ENCODE data around the gene FASTKD2.

DNA sequence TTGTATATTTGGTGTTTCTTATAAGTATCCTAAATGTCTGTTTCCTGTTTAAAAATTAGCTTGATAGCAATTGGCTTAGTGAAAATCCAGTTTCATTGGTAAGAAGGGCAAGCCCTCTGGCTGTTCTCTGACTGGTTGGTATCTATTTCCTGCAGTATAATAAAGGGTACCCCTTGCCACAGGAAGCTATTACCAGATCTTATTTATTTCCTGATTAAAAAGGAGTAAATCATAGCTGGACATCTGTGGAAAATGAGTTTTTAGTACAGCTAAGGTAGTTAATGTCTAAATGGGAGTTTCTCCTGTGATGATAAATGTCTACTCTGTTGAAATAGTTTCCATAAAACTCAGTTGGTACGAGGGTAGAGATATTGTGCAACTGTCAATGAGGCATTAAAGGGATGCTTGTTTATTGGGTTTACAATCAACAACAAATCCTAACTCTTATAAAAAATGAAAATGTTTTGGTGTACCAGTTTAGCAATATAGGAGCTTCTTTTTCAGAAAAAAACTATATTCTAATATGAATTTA lies 58.7 kb downstream of the FASTKD2 start:
- TF ChIP-seq, protein P1, sequence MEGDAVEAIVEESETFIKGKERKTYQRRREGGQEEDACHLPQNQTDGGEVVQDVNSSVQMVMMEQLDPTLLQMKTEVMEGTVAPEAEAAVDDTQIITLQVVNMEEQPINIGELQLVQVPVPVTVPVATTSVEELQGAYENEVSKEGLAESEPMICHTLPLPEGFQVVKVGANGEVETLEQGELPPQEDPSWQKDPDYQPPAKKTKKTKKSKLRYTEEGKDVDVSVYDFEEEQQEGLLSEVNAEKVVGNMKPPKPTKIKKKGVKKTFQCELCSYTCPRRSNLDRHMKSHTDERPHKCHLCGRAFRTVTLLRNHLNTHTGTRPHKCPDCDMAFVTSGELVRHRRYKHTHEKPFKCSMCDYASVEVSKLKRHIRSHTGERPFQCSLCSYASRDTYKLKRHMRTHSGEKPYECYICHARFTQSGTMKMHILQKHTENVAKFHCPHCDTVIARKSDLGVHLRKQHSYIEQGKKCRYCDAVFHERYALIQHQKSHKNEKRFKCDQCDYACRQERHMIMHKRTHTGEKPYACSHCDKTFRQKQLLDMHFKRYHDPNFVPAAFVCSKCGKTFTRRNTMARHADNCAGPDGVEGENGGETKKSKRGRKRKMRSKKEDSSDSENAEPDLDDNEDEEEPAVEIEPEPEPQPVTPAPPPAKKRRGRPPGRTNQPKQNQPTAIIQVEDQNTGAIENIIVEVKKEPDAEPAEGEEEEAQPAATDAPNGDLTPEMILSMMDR (conservative IDR thresholded peaks at IDR 0.05; ENCODE audit: low read depth, low read length), result no peak
- TF ChIP-seq EZH2phosphoT487 (IDR thresholded peaks at IDR 0.05; ENCODE audit: borderline replicate concordance, low read length) (no peak), EZH2 (IDR thresholded peaks at IDR 0.05; ENCODE audit: low read length, unreplicated experiment) (no peak)
